SK-N-SH (cell line): Measurements from ENCODE around the gene ZDHHC21. TPM values are rescaled to one million over a fixed set of nuclear protein-coding genes. Genes with fewer than 3 reads are reported as not detected.

Source experiments
- CTCF ChIA-PET: fragments of 300-600, 350-600 bp; formaldehyde crosslinking; extraction: SDS; loops from one replicate; lab custom pipeline; 2021; lab: Yijun Ruan, JAX
- POLR2A ChIA-PET: fragments of 350-600 bp; sonication (Branson Sonifier 250); formaldehyde crosslinking; extraction: SDS; loops from one replicate; lab custom pipeline; 2020; ENCODE audit warnings: antibody characterized with exemption, inconsistent platforms; lab: Yijun Ruan, JAX
- DNase-seq: peaks from one replicate; pipeline ENCODE4 v3.0.0; 2012
- H2AFZ ChIP-seq: fragments of 200-600 bp; sonication (generic); 2 replicates; pipeline ENCODE4 v1.8.1; 2016; ENCODE audit warnings: antibody characterized with exemption, mild to moderate bottlenecking, low read depth
- H3F3A ChIP-seq: fragments of 200-600 bp; sonication (generic); replicated peaks from 2 replicates; pipeline ENCODE3; 2016; ENCODE audit warnings: antibody characterized with exemption, mild to moderate bottlenecking; ENCODE audit not compliant: insufficient read depth
- H3K27ac ChIP-seq, 2 experiments: fragments of 200-500 bp in 1 of 2; fragments of 200-600 bp in 1 of 2; sonication (Bioruptor generic) in 1 of 2; sonication (generic), shearing (Covaris generic) in 1 of 2; 2 replicates each; pipeline versions ENCODE4 v1.5.1 to v1.6.1; 2014 to 2016; ENCODE audit warnings: low read depth in 2 of 2, inconsistent platforms in 1 of 2, low read length in 1 of 2, mild to moderate bottlenecking in 1 of 2, mixed read lengths in 1 of 2
- H3K27me3 ChIP-seq: fragments of 200-600 bp; sonication (generic), shearing (Covaris generic); 2 replicates; pipeline ENCODE4 v1.6.1; 2016; ENCODE audit warnings: mixed run types; ENCODE audit not compliant: insufficient read depth
- H3K36me3 ChIP-seq, 2 experiments: fragments of 200-500 bp in 1 of 2; fragments of 200-600 bp in 1 of 2; sonication (Bioruptor generic) in 1 of 2; sonication (generic) in 1 of 2; replicated peaks in 1 of 2; 2 replicates each; pipeline versions ENCODE3 to v1.5.1; 2014 to 2016; ENCODE audit warnings: low read length in 1 of 2, mild to moderate bottlenecking in 1 of 2; ENCODE audit not compliant: insufficient read depth in 2 of 2, control insufficient read depth in 1 of 2
- H3K4me1 ChIP-seq, 2 experiments: fragments of 200-500 bp in 1 of 2; fragments of 200-600 bp in 1 of 2; sonication (Bioruptor generic) in 1 of 2; sonication (generic), shearing (Covaris generic) in 1 of 2; 2 replicates each; pipeline versions ENCODE4 v1.5.1 to v1.6.1; 2014 to 2016; ENCODE audit warnings: low read depth in 1 of 2, low read length in 1 of 2, mixed run types in 1 of 2; ENCODE audit not compliant: insufficient read depth in 2 of 2, control insufficient read depth in 1 of 2
- H3K4me2 ChIP-seq: fragments of 200-600 bp; sonication (generic), shearing (Covaris generic); 2 replicates; pipeline ENCODE4 v1.6.1; 2017; ENCODE audit warnings: mixed run types
- H3K4me3 ChIP-seq, 2 experiments: fragments of 200-500 bp in 1 of 2; fragments of 200-600 bp in 1 of 2; sonication (Bioruptor generic) in 1 of 2; sonication (generic), shearing (Covaris generic) in 1 of 2; 2 replicates each; pipeline versions ENCODE4 v1.5.1 to v1.8.1; 2014 to 2016; ENCODE audit warnings: low read depth in 2 of 2, inconsistent platforms in 1 of 2, low read length in 1 of 2, mild to moderate bottlenecking in 1 of 2, mixed read lengths in 1 of 2, moderate library complexity in 1 of 2
- H3K79me2 ChIP-seq: fragments of 200-600 bp; sonication (generic); 2 replicates; pipeline ENCODE4 v1.8.1; 2017; ENCODE audit warnings: mild to moderate bottlenecking; ENCODE audit not compliant: insufficient read depth
- H3K9ac ChIP-seq: fragments of 200-600 bp; sonication (generic); 2 replicates; pipeline ENCODE4 v1.6.1; 2017; ENCODE audit warnings: mixed run types
- H3K9me2 ChIP-seq: fragments of 200-600 bp; sonication (generic); 2 replicates; pipeline ENCODE4 v1.6.1; 2017; ENCODE audit warnings: mixed run types
- H3K9me3 ChIP-seq: fragments of 200-600 bp; sonication (generic); 2 replicates; pipeline ENCODE4 v1.6.1; 2017; ENCODE audit warnings: mixed run types, mild to moderate bottlenecking, moderate library complexity
- H4K20me1 ChIP-seq: fragments of 200-600 bp; sonication (generic); 2 replicates; pipeline ENCODE4 v1.6.1; 2017; ENCODE audit warnings: mild to moderate bottlenecking, mixed run types; ENCODE audit not compliant: insufficient read depth
- CTCF ChIP-seq: fragments of 200-600 bp; sonication (generic); IDR thresholded peaks from 2 replicates; pipeline ENCODE4 v1.6.1; 2017; ENCODE audit warnings: antibody characterized with exemption, mild to moderate bottlenecking, moderate library complexity
- ELF1 ChIP-seq: IDR thresholded peaks from 2 replicates; pipeline ENCODE4 v1.4.0; 2012
- EZH2phosphoT487 ChIP-seq: fragments of 200-600 bp; sonication (generic); IDR thresholded peaks from 2 replicates; pipeline ENCODE4 v1.6.1; 2017; ENCODE audit warnings: low read depth, mixed run types, mild to moderate bottlenecking, antibody characterized with exemption, moderate library complexity, borderline replicate concordance
- FOSL2 ChIP-seq: IDR thresholded peaks from 2 replicates; pipeline ENCODE4 v1.4.0; 2012; ENCODE audit warnings: low read depth, mild to moderate bottlenecking, moderate library complexity, borderline replicate concordance
- FOXJ3 ChIP-seq: sonication (generic); formaldehyde crosslinking; IDR thresholded peaks from 2 replicates; pipeline ENCODE4 v1.5.1; 2020; ENCODE audit warnings: mild to moderate bottlenecking, missing genetic modification reagents
- FOXM1 ChIP-seq: IDR thresholded peaks from 2 replicates; pipeline ENCODE4 v1.4.0; 2012; ENCODE audit warnings: low read depth, mild to moderate bottlenecking
- GABPA ChIP-seq: IDR thresholded peaks from 2 replicates; pipeline ENCODE4 v1.4.0; 2012; ENCODE audit warnings: low read depth, mild to moderate bottlenecking
- JUND ChIP-seq: IDR thresholded peaks from 2 replicates; pipeline ENCODE4 v1.4.0; 2012
- MEF2A ChIP-seq: IDR thresholded peaks from 2 replicates; pipeline ENCODE4 v1.4.0; 2012; ENCODE audit warnings: low read depth, borderline replicate concordance
- MXI1 ChIP-seq: IDR thresholded peaks from 2 replicates; pipeline ENCODE4 v1.6.1; 2012; ENCODE audit warnings: mild to moderate bottlenecking, low read depth, low read length, improper control_type of control experiment
- NFIC ChIP-seq: IDR thresholded peaks from 2 replicates; pipeline ENCODE4 v1.4.0; 2012; ENCODE audit warnings: borderline replicate concordance
- NRF1 ChIP-seq: IDR thresholded peaks from 2 replicates; pipeline ENCODE4 v1.6.1; 2012; ENCODE audit warnings: low read depth, mild to moderate bottlenecking, low read length
- POLR2AphosphoS5 ChIP-seq: IDR thresholded peaks from 2 replicates; pipeline ENCODE4 v1.6.1; 2012; ENCODE audit warnings: low read depth, low read length
- RCOR1 ChIP-seq: fragments of 150-350 bp; IDR thresholded peaks from 2 replicates; pipeline ENCODE4 v1.6.1; 2017; ENCODE audit warnings: antibody characterized with exemption, low read length
- RFX5 ChIP-seq: IDR thresholded peaks from 2 replicates; pipeline ENCODE4 v1.6.1; 2012; ENCODE audit warnings: mild to moderate bottlenecking, improper control_type of control experiment, low read length
- RXRA ChIP-seq: IDR thresholded peaks from 2 replicates; pipeline ENCODE4 v1.4.0; 2012; ENCODE audit warnings: low read depth, mild to moderate bottlenecking, borderline replicate concordance
- SIN3A ChIP-seq: IDR thresholded peaks from 2 replicates; pipeline ENCODE4 v1.6.1; 2012; ENCODE audit warnings: low read depth, mild to moderate bottlenecking, low read length, moderate library complexity, borderline replicate concordance
- SMC3 ChIP-seq: IDR thresholded peaks from 2 replicates; pipeline ENCODE4 v1.6.1; 2012; ENCODE audit warnings: low read depth, low read length, improper control_type of control experiment
- TAF1 ChIP-seq: IDR thresholded peaks from 2 replicates; pipeline ENCODE4 v1.6.1; 2012; ENCODE audit warnings: low read depth, mild to moderate bottlenecking, low read length, moderate library complexity, borderline replicate concordance
- TCF12 ChIP-seq: IDR thresholded peaks from 2 replicates; pipeline ENCODE4 v1.4.0; 2012
- USF1 ChIP-seq: IDR thresholded peaks from 2 replicates; pipeline ENCODE4 v1.4.0; 2012; ENCODE audit warnings: low read depth, borderline replicate concordance
- USF2 ChIP-seq: fragments of 150-350 bp; IDR thresholded peaks from 2 replicates; pipeline ENCODE4 v1.6.1; 2017; ENCODE audit warnings: antibody characterized with exemption, low read length, low read depth, borderline replicate concordance
- YY1 ChIP-seq: IDR thresholded peaks from 2 replicates; pipeline ENCODE4 v1.4.0; 2012; ENCODE audit warnings: low read depth, mild to moderate bottlenecking
- WGBS: methylation state at CpG from one replicate; pipeline ENCODE4 v1.1.6; 2017; ENCODE audit warnings: low lambda C conversion rate; 5-methylcytosine and 5-hydroxymethylcytosine counted together
- polyA plus RNA-seq, 3 experiments: library from polyadenylated mRNA; depleted of rRNA; stranded (reverse); fragments of >200 nt; gene quantifications; 2 replicates each; pipeline ENCODE4 v1.2.3, GENCODE V29; 2012
- TF ChIP-seq, protein P1 (sequence below): IDR thresholded peaks from 2 replicates; pipeline ENCODE4 v1.4.0; 2012; ENCODE audit warnings: low read depth

The ZDHHC21 gene
- polyA plus RNA-seq, 1 of the 3 experiments (the other 2 are of a cell fraction): 2.9 TPM

- peak; percentile 25; the same call in 1 of the 2 replicates for TF ChIP-seq SIN3A
Observed at GRCh38 chr9:14693251-14693861, at the start of gene ZDHHC21 (continued).

- POLR2A ChIA-PET: no interaction called here
Observed at GRCh38 chr9:14741369-14741768, 48.1 kb upstream of the ZDHHC21 start.

DNA sequence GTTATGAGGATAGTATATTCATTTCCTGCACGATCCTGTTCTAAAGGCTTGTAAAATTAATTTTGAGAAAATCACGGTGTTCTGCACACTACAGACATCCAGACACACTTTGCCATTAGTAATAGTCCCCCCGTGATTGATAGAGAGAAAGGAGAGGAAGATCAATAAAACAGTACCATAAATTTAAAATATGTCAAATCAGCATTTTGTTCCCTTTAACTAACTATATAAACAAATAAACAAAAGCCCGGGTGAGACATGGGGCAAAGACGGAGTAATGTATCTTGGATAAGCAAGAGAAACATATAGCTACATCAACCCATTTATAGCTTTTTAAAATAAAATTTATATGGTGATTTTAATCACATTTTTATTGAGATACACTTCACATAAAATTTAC lies 39.9 kb upstream of the ZDHHC21 start:
- no peaks in the 10 kb centered on the region for H3K9me3 ChIP-seq
- 45% methylated on average over 5 of the region's 5 CpGs for WGBS
- ChIA-PET CTCF (interaction anchor here (1.7 kb wide), 1 partner anchor 16 kb away, joined by 5 read pairs; no protein-coding TSS in a partner anchor), POLR2A (no interaction called here)
- H3K27me3 ChIP-seq: no peaks in the 10 kb centered on the region
- no peak overlapping the region for H3K4me2 ChIP-seq
- H3K36me3 ChIP-seq: no peaks in the 10 kb centered on the region
- H3K27ac ChIP-seq: no peak overlapping the region
- no peaks in the 10 kb centered on the region; a peak in 1 of 4 replicates for H3K4me1 ChIP-seq
- H3F3A ChIP-seq: no peaks in the 10 kb centered on the region
- DNase-seq: no peak
- no peak overlapping the region for H2AFZ ChIP-seq
- no peaks in the 10 kb centered on the region for H3K79me2 ChIP-seq
- no peaks in the 10 kb centered on the region for H4K20me1 ChIP-seq
- no peak overlapping the region for H3K9ac ChIP-seq
- H3K9me2 ChIP-seq: no peaks in the 10 kb centered on the region
- no peak overlapping the region for H3K4me3 ChIP-seq
- TF ChIP-seq POLR2AphosphoS5 (no peak), GABPA (no peak), TAF1 (no peak), FOXM1 (no peak), RXRA (no peak), USF2 (no peak), TCF12 (no peak), SIN3A (no peak), EZH2phosphoT487 (no peak), SMC3 (no peak), NRF1 (no peak), CTCF (no peak), RFX5 (no peak), NFIC (no peak), RCOR1 (no peak)
- TF ChIP-seq, protein P1, sequence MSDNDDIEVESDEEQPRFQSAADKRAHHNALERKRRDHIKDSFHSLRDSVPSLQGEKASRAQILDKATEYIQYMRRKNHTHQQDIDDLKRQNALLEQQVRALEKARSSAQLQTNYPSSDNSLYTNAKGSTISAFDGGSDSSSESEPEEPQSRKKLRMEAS: no peak

More at GRCh38 chr9:14741369-14741768, 48.1 kb upstream of the ZDHHC21 start:
- Histone ChIP-seq H4K20me1 (no peaks in the 10 kb centered on the region), H3F3A (no peaks in the 10 kb centered on the region), H3K9ac (no peak overlapping the region), H3K4me1 (peaks cover 0 to 3% of the 10 kb centered on the region in 2 experiments; a peak in 2 of 4 replicates), H3K9me2 (no peaks in the 10 kb centered on the region), H3K4me2 (no peak overlapping the region), H3K27ac (peak overlapping the region in 1 of 2 experiments; percentile 34; a peak in 1 of 4 replicates), H3K79me2 (no peaks in the 10 kb centered on the region), H3K9me3 (no peaks in the 10 kb centered on the region), H2AFZ (no peak overlapping the region), H3K4me3 (no peak overlapping the region), H3K27me3 (no peaks in the 10 kb centered on the region), H3K36me3 (no peaks in the 10 kb centered on the region)
- CTCF ChIA-PET: interaction anchor here (1.0 to 1.7 kb wide), 4 partner anchors 17 to 27 kb away, joined by 3 to 10 read pairs (median 4); no protein-coding TSS in a partner anchor
- 74% methylated on average over 3 of the region's 3 CpGs for WGBS
- TF ChIP-seq NFIC: no peak
- TF ChIP-seq RFX5: no peak
- TF ChIP-seq, protein P1: no peak
- TF ChIP-seq MXI1: no peak
- TF ChIP-seq ELF1: no peak
- no peak for TF ChIP-seq FOSL2
- no peak for TF ChIP-seq FOXJ3 (CRISPR knock-in tag)
- no peak for TF ChIP-seq YY1
- no peak for TF ChIP-seq USF1
- TF ChIP-seq SIN3A: no peak
- TF ChIP-seq POLR2AphosphoS5: no peak
- no peak for TF ChIP-seq MEF2A
- no peak for TF ChIP-seq JUND
- no peak for DNase-seq
